CD4-positive, alpha-beta T cell treated with Interleukin-15 for 4 hours (primary cell): ENCODE results near the gene CLTCL1.

Experiments
- DNase-seq: peaks from one replicate; pipeline ENCODE4 v3.0.0-alpha.2; 2020; ENCODE audit warnings: low spot score

The CLTCL1 gene

GRCh38 chr22:19195796-19196731, 95.5 kb downstream of the CLTCL1 start:
- DNase-seq = no peak

GRCh38 chr22:19194766-19195536, 96.6 kb downstream of the CLTCL1 start:
- DNase-seq = no peak

DNA sequence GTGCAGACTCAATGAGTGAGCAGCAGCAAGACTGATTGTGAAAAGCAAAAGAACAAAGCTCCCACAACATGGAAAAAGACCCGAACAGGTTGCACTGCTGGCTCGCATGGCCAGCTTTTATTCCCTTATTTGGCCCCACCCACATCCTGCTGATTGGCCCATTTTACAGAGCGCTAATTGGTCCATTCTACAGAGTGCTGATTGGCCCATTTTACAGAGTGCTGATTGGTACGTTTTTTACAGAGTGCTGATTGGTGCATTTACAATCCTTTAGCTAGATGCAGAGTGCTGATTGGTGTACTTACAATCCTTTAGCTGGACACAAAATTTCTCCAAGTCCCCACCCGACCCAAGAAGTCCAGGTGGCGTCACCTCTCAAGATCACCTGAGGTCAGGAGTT, 97.6 kb downstream of the CLTCL1 start:
- no peak for DNase-seq

GRCh38 chr22:19187716-19188563, 103.6 kb downstream of the CLTCL1 start:
- DNase-seq = no peak

- no peak for DNase-seq
Observed at GRCh38 chr22:19184276-19184997, 107.1 kb downstream of the CLTCL1 start.

DNA sequence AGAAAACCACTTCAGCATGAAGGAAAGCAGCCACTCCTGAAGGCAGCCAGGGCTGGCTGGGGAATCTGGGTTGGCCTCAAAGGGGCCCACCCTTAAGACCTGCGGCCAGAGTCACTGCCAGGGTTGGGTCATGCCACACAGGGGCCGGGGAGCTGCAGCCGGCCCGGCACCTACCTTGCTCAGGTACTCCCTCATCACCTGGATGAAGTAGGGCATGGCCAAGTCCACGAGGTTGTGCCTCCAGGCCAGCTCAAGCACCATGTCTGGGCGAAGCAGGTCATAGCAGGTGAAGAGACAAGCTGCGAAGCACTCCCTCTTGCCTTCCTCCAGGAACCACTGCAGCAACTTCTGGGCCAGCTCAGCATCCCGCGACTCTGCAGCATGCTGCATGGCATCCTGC, 108.3 kb downstream of the CLTCL1 start:
- DNase-seq = no peak

- DNase-seq = no peak
Observed at GRCh38 chr22:19182472-19183157, 108.9 kb downstream of the CLTCL1 start.

DNA sequence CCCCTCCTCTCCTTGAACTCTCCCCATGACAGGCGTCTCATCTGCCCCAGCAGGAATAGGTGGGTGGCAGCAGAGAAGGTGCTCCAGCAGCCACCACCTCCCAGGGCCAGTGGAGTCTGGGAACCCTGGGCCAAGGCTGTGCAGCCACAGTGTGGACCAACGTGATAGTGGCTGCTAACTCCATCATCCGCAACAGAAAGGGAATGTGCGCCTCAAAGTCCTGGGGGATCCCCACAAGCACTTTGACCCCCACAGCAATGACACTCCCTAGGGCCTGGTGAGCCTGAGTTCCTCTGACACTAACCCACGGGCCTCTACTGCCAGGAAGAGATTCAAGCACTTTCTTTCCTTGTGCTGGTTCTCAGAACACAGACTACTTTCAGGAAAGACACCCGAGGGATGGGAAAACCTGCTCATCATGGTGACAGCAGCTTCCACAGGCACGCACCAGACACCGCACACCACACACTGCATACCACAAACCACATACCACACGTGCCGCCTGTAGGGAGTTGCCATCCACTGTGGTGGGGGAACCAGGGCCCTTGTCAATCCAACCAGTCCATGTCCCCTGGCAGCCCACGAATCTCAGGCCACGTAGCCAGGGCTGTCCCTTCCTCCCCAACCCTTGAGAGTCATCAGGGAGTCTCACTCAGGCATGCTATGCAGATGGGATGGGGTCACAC, 109.6 kb downstream of the CLTCL1 start:
- DNase-seq = no peak

- DNase-seq = no peak
Observed at GRCh38 chr22:19180740-19181410, 110.6 kb downstream of the CLTCL1 start.

GRCh38 chr22:19180234-19180633, 111.3 kb downstream of the CLTCL1 start:
- DNase-seq = no peak

DNA sequence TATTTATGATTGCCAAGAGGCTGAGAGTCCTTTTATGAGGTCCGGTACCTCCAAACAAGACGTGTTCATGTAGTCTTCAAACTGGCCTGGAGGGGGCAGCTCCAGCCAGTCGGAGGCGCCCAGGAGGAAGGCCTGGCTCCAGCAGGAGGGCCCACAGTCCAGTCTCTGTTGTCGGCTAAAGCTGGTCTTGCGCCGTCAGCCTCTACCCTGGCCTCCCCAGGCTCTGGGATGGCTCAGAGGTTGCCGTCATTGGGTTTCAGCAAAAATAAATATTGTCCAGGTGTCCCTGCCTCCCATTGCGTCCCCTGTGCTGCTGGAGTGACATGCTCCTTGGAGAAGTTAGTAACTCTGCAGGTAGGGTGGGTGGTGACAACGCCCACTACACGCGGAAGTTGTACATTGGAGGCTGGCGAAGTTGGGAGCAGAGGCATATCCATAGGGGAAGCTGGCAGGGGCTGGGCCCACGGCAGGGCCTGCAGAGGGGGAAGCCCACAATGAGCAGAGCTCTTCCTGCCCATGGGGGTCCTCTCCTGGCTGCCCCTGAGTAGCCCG, 111.9 kb downstream of the CLTCL1 start:
- peak; percentile 51 for DNase-seq

GRCh38 chr22:19178657-19179496, 112.6 kb downstream of the CLTCL1 start, which contains the start of gene SLC25A1:
SLC25A1 (minus strand) TSS chr22:19178736; CDS start chr22:19178673, 63 bp downstream.
- DNase-seq = peak; percentile 85

- DNase-seq = peak; percentile 44
Observed at GRCh38 chr22:19178065-19178656, 113.4 kb downstream of the CLTCL1 start.

- DNase-seq = no peak
Observed at GRCh38 chr22:19177164-19178064, 114.1 kb downstream of the CLTCL1 start.

- DNase-seq = no peak
Observed at GRCh38 chr22:19176732-19177131, 114.8 kb downstream of the CLTCL1 start.

DNA sequence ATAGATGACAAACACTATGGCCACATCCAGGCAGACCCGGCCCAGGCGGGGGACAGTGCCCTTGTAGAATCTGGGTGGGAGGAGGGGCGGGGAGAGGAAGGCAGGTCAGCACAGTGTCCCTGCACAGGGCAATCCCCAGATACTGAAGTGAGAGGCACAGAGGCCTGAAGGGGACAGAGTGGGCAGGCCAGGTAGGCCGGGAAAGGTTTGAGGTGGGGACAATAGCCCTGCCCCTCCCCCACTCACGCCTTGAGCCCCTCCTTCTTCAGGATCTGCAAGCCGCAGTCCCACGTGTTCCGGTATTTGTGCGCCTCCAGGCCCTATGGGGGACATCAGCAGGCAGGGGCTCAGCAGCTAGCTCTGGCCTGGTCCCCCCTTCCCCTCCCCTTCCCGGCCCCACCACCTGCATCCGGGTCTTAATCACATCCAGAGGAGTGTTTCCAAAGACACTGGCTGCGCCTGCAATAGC, 115.3 kb downstream of the CLTCL1 start:
- no peak for DNase-seq
